Neural cell (in vitro differentiated cells): Measurements from ENCODE around the gene TUBG1.

Experiments
- SMC3 ChIP-seq: fragments of 450-650 bp; conservative IDR thresholded peaks from 2 replicates; pipeline ENCODE4 v1.6.1; 2014; ENCODE audit warnings: antibody characterized with exemption, mild to moderate bottlenecking, moderate library complexity; ENCODE audit not compliant: poor library complexity
- TAF1 ChIP-seq: IDR thresholded peaks from 2 replicates; pipeline ENCODE4 v1.6.1; 2012; ENCODE audit warnings: low read depth
- TF ChIP-seq, protein P1 (sequence below): fragments of 450-650 bp; IDR thresholded peaks from 2 replicates; pipeline ENCODE4 v1.5.1; 2014; ENCODE audit warnings: antibody characterized with exemption, mild to moderate bottlenecking, moderate library complexity; ENCODE audit not compliant: poor library complexity, severe bottlenecking

DNA sequence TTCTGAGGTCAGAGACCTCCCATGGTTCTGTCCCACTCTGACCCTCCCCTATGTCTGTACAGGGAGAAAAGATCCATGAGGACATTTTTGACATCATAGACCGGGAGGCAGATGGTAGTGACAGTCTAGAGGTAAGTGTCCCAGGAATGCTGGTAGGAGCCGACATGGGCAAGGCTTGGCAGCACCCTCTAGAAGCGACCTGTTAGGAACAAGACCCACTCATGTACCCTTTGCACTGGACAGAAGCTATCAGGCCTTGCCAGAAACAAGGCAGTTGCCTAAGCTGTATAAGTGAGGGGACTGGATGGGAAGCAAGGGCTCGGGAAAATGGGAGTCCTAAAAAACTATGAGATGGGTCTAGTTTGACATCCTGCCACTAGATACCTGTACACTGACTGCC, 2.5 kb downstream of the TUBG1 start:
- TF ChIP-seq TAF1 (no peak), SMC3 (no peak)
- TF ChIP-seq, protein P1, sequence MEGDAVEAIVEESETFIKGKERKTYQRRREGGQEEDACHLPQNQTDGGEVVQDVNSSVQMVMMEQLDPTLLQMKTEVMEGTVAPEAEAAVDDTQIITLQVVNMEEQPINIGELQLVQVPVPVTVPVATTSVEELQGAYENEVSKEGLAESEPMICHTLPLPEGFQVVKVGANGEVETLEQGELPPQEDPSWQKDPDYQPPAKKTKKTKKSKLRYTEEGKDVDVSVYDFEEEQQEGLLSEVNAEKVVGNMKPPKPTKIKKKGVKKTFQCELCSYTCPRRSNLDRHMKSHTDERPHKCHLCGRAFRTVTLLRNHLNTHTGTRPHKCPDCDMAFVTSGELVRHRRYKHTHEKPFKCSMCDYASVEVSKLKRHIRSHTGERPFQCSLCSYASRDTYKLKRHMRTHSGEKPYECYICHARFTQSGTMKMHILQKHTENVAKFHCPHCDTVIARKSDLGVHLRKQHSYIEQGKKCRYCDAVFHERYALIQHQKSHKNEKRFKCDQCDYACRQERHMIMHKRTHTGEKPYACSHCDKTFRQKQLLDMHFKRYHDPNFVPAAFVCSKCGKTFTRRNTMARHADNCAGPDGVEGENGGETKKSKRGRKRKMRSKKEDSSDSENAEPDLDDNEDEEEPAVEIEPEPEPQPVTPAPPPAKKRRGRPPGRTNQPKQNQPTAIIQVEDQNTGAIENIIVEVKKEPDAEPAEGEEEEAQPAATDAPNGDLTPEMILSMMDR = no peak
